GM23338 (cell line): Measurements from ENCODE around the gene KATNAL2. TPM values are rescaled to one million over a fixed set of nuclear protein-coding genes. Genes with fewer than 3 reads are reported as not detected.

Experiments used
- ATAC-seq: fragments of 200-7000 bp; cut with Tn5 transposase; 3 replicates; pipeline ENCODE4 v1.9.1; 2020
- DNase-seq: peaks from one replicate; pipeline ENCODE4 v3.0.0-alpha.2; 2015; ENCODE audit warnings: low spot score
- H2AFZ ChIP-seq: fragments of 200-600 bp; sonication (generic); 2 replicates; pipeline ENCODE4 v1.8.0; 2016; ENCODE audit warnings: antibody characterized with exemption, mild to moderate bottlenecking, moderate library complexity
- H3F3A ChIP-seq: fragments of 200-600 bp; sonication (generic); replicated peaks from 2 replicates; pipeline ENCODE4 v1.8.0; 2017; ENCODE audit warnings: antibody characterized with exemption, mixed run types, low read depth
- H3K27ac ChIP-seq: fragments of 200-600 bp; sonication (generic); 2 replicates; pipeline ENCODE4 v1.6.1; 2016; ENCODE audit warnings: low read depth
- H3K27me3 ChIP-seq: fragments of 200-600 bp; sonication (generic); 2 replicates; pipeline ENCODE4 v1.8.0; 2016; ENCODE audit warnings: mild to moderate bottlenecking, mixed run types, moderate library complexity; ENCODE audit not compliant: insufficient read depth
- H3K36me3 ChIP-seq: fragments of 200-600 bp; sonication (generic); 2 replicates; pipeline ENCODE4 v1.8.0; 2016; ENCODE audit warnings: mild to moderate bottlenecking; ENCODE audit not compliant: insufficient read depth
- H3K4me1 ChIP-seq: fragments of 200-600 bp; sonication (generic); 2 replicates; pipeline ENCODE4 v1.8.0; 2016; ENCODE audit warnings: mild to moderate bottlenecking, moderate library complexity; ENCODE audit not compliant: insufficient read depth
- H3K4me2 ChIP-seq: fragments of 200-600 bp; sonication (generic); 2 replicates; pipeline ENCODE4 v1.7.1; 2017; ENCODE audit warnings: mixed run types
- H3K4me3 ChIP-seq: fragments of 200-600 bp; sonication (generic); 2 replicates; pipeline ENCODE4 v1.6.1; 2016; ENCODE audit warnings: mixed run types
- H3K79me2 ChIP-seq: fragments of 200-600 bp; sonication (generic); replicated peaks from 2 replicates; pipeline ENCODE4 v1.8.0; 2017; ENCODE audit warnings: mild to moderate bottlenecking; ENCODE audit not compliant: insufficient read depth
- H3K9me2 ChIP-seq: fragments of 200-600 bp; sonication (generic); 2 replicates; pipeline ENCODE4 v1.8.0; 2017; ENCODE audit not compliant: insufficient read depth
- H4K20me1 ChIP-seq: fragments of 200-600 bp; sonication (generic); replicated peaks from 2 replicates; pipeline ENCODE4 v1.8.0; 2017; ENCODE audit warnings: mild to moderate bottlenecking; ENCODE audit not compliant: insufficient read depth
- H3K27ac Mint-ChIP-seq: 2 replicates; pipeline ENCODE4 v1.8.0; 2020; ENCODE audit warnings: inconsistent platforms, mild to moderate bottlenecking, moderate library complexity, mixed read lengths
- H3K27me3 Mint-ChIP-seq: 3 replicates; pipeline ENCODE4 v1.8.0; 2022; ENCODE audit warnings: low read depth, mild to moderate bottlenecking, moderate library complexity, mixed read lengths, inconsistent platforms; ENCODE audit not compliant: insufficient read depth, poor library complexity
- H3K36me3 Mint-ChIP-seq: 3 replicates; pipeline ENCODE4 v1.8.0; 2021; ENCODE audit warnings: low read depth, mild to moderate bottlenecking, inconsistent platforms, moderate library complexity, mixed read lengths
- H3K4me1 Mint-ChIP-seq: 3 replicates; pipeline ENCODE4 v1.8.0; 2020; ENCODE audit warnings: mild to moderate bottlenecking, inconsistent platforms, mixed read lengths
- H3K4me3 Mint-ChIP-seq: 3 replicates; pipeline ENCODE4 v1.8.0; 2021; ENCODE audit warnings: moderate library complexity, mild to moderate bottlenecking, inconsistent platforms, mixed read lengths
- H3K9me3 Mint-ChIP-seq: 3 replicates; pipeline ENCODE4 v1.8.0; 2020; ENCODE audit warnings: moderate library complexity, mild to moderate bottlenecking, inconsistent platforms, mixed read lengths
- CREB1 ChIP-seq: fragments of 250-450 bp; sonication (Bioruptor Pico); IDR thresholded peaks from 2 replicates; pipeline ENCODE4 v1.5.0; 2020; ENCODE audit warnings: low read depth, mild to moderate bottlenecking, moderate library complexity
- EZH2 ChIP-seq: fragments of 200-600 bp; sonication (generic); IDR thresholded peaks from one replicate; pipeline ENCODE4 v1.8.0; 2017; ENCODE audit warnings: antibody characterized with exemption, mild to moderate bottlenecking, low read depth; ENCODE audit not compliant: unreplicated experiment
- EZH2phosphoT487 ChIP-seq: fragments of 200-600 bp; sonication (generic); IDR thresholded peaks from one replicate; pipeline ENCODE4 v1.8.1; 2018; ENCODE audit warnings: antibody characterized with exemption; ENCODE audit not compliant: unreplicated experiment
- JUNB ChIP-seq: IDR thresholded peaks from one replicate; pipeline ENCODE4 v1.6.1; 2016; ENCODE audit warnings: antibody characterized with exemption; ENCODE audit not compliant: unreplicated experiment
- NANOG ChIP-seq: IDR thresholded peaks from 2 replicates; pipeline ENCODE4 v1.6.1; 2016; ENCODE audit warnings: antibody characterized with exemption, borderline replicate concordance
- POLR2AphosphoS5 ChIP-seq: IDR thresholded peaks from 2 replicates; pipeline ENCODE4 v1.6.1; 2016; ENCODE audit warnings: antibody characterized with exemption, low read depth
- REST ChIP-seq: IDR thresholded peaks from one replicate; pipeline ENCODE4 v1.6.1; 2018; ENCODE audit warnings: antibody characterized with exemption; ENCODE audit not compliant: unreplicated experiment
- STAT1 ChIP-seq: IDR thresholded peaks from one replicate; pipeline ENCODE4 v1.6.1; 2016; ENCODE audit warnings: antibody characterized with exemption; ENCODE audit not compliant: unreplicated experiment
- ZNF114 ChIP-seq: fragments of 250-450 bp; sonication (Bioruptor Pico); IDR thresholded peaks from 2 replicates; pipeline ENCODE4 v1.5.0; 2020; ENCODE audit warnings: mild to moderate bottlenecking, moderate library complexity
- ZNF331 ChIP-seq: fragments of 250-450 bp; sonication (Bioruptor Pico); IDR thresholded peaks from 2 replicates; pipeline ENCODE4 v1.5.0; 2020; ENCODE audit warnings: low read depth, mild to moderate bottlenecking, moderate library complexity
- ZNF462 ChIP-seq: fragments of 250-450 bp; sonication (Bioruptor Pico); IDR thresholded peaks from 2 replicates; pipeline ENCODE4 v1.5.0; 2020; ENCODE audit warnings: mild to moderate bottlenecking, moderate library complexity
- polyA plus RNA-seq: library from polyadenylated mRNA; unstranded; fragments of >200 nt; fragmentation: Nextera tagmentation; extraction: Ambion mirVana; gene quantifications from 2 replicates; pipeline ENCODE4 v1.2.1, GENCODE V29; 2016
- total RNA-seq: library from RNA; depleted of rRNA; stranded (reverse); fragments of >200 nt; shearing (Covaris generic); gene quantifications from 2 replicates; pipeline ENCODE4 v1.2.3, GENCODE V29; 2014
- TF ChIP-seq, protein P1 (sequence below): IDR thresholded peaks from 2 replicates; pipeline ENCODE4 v1.6.1; 2016; ENCODE audit warnings: antibody characterized with exemption
- TF ChIP-seq, protein P2 (sequence below), 2 experiments: fragments of 200-600 bp in 1 of 2; sonication (generic) in 1 of 2; conservative IDR thresholded peaks; 2 replicates each; pipeline versions ENCODE4 v1.5.1 to v1.6.1; 2016 to 2017; ENCODE audit warnings: antibody characterized with exemption in 2 of 2, low read depth in 2 of 2, mild to moderate bottlenecking in 2 of 2, moderate library complexity in 1 of 2

The KATNAL2 gene
- total and polyA plus RNA-seq, 2 experiments from 2014 or later = 11.8 TPM

DNA sequence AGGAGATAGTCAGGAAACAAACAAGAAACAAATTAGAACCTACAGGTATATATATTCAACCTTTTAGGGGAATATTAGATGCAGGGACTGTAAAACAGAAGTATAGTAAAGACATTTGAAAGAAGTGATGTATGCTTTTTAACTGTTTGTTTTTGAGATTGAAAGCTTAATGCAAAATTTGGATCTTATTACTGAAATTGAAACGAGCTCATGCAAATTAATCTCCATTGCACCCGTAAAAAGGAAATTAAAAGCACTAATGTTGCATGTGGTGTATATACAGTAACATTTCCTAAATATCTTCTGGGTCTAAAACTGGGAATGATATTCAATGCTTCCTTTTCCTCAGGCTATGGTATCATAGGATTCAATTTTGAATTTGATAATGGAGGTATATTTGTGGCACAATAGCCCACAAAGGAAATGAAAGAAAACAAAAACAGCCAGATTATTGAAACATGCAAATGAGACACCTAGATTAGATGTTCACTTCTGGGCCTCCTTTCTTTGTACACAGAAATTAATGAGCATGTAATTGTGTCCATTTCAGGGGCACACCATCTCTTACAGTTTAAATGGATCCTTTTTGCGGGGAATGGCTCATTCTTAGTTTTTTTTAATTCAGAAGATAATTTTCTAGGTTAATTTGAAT is 119.7 kb downstream of the KATNAL2 start:
- Histone ChIP-seq H2AFZ (no peak overlapping the region), H3K4me2 (no peak overlapping the region), H3K9me2 (no peaks in the 10 kb centered on the region), H3K4me1 (no peaks in the 10 kb centered on the region), H3F3A (no peaks in the 10 kb centered on the region), H3K27ac (no peak overlapping the region), H4K20me1 (no peaks in the 10 kb centered on the region), H3K4me3 (no peak overlapping the region), H3K79me2 (no peaks in the 10 kb centered on the region), H3K36me3 (no peaks in the 10 kb centered on the region), H3K27me3 (no peaks in the 10 kb centered on the region)
- H3K4me1 Mint-ChIP-seq = peaks cover 5% of the 10 kb centered on the region; the same call in 2 of the 3 replicates
- H3K27me3 Mint-ChIP-seq = peaks cover 2% of the 10 kb centered on the region
- ATAC-seq (no peak), DNase-seq (no peak)
- H3K36me3 Mint-ChIP-seq = no peaks in the 10 kb centered on the region
- TF ChIP-seq, protein P1, sequence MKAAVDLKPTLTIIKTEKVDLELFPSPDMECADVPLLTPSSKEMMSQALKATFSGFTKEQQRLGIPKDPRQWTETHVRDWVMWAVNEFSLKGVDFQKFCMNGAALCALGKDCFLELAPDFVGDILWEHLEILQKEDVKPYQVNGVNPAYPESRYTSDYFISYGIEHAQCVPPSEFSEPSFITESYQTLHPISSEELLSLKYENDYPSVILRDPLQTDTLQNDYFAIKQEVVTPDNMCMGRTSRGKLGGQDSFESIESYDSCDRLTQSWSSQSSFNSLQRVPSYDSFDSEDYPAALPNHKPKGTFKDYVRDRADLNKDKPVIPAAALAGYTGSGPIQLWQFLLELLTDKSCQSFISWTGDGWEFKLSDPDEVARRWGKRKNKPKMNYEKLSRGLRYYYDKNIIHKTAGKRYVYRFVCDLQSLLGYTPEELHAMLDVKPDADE = no peak
- no peak for TF ChIP-seq NANOG
- TF ChIP-seq JUNB = no peak
- TF ChIP-seq, protein P2, sequence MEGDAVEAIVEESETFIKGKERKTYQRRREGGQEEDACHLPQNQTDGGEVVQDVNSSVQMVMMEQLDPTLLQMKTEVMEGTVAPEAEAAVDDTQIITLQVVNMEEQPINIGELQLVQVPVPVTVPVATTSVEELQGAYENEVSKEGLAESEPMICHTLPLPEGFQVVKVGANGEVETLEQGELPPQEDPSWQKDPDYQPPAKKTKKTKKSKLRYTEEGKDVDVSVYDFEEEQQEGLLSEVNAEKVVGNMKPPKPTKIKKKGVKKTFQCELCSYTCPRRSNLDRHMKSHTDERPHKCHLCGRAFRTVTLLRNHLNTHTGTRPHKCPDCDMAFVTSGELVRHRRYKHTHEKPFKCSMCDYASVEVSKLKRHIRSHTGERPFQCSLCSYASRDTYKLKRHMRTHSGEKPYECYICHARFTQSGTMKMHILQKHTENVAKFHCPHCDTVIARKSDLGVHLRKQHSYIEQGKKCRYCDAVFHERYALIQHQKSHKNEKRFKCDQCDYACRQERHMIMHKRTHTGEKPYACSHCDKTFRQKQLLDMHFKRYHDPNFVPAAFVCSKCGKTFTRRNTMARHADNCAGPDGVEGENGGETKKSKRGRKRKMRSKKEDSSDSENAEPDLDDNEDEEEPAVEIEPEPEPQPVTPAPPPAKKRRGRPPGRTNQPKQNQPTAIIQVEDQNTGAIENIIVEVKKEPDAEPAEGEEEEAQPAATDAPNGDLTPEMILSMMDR (conservative IDR thresholded peaks at IDR 0.05; ENCODE audit: low read depth in 2 of 2) = no peak
- TF ChIP-seq POLR2AphosphoS5 = no peak
- TF ChIP-seq ZNF462 (CRISPR knock-in tag) = no peak
- TF ChIP-seq ZNF114 (CRISPR knock-in tag) = no peak
- no peak for TF ChIP-seq CREB1 (CRISPR knock-in tag)
- no peak for TF ChIP-seq REST
- no peak for TF ChIP-seq ZNF331 (CRISPR knock-in tag)
- no peak for TF ChIP-seq STAT1
- TF ChIP-seq EZH2phosphoT487 = no peak
- TF ChIP-seq EZH2 = no peak
- H3K27ac Mint-ChIP-seq = no peak overlapping the region
- H3K9me3 Mint-ChIP-seq = no peaks in the 10 kb centered on the region
- no peak overlapping the region for H3K4me3 Mint-ChIP-seq
